ENCODE results near the gene VWA8.

DNA sequence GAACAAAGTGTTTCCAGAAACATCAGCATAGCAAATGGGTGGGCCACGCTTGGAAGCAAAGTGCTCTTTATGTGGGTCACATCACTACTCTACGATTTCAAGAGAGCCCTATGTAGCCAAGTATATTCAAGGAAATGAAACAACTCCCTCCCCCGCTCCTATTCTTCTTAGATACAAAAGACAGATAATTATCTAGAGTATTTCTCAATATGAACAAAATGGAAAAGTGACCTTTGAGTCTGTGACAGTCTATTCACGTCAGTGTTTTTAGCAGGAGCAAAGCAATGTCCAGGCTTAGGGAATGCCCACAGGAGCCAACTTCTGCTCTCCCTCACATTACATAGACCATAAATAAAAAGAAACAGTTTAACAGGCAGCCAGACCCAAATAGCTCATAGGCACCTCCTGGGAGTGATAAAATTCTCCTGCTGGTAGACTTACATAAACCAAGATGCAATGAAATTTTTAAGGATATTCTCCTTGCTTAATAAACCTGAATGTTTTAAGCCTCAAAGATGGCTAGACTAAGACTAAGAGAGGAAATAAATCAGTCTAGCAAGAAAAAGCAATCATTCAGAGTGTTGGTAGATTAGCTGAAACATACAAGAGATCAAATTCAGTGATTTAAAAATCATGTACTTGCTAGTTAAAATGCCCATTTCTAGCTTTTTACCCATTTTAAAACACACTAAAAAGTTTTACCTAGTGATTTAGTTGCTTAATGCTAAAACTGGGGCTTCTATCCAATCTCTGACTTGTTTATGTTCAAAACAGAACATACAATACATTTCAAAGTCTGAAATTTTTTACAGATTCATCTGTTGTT is 320.7 kb downstream of the VWA8 start:
- TF ChIP-seq, protein P1, sequence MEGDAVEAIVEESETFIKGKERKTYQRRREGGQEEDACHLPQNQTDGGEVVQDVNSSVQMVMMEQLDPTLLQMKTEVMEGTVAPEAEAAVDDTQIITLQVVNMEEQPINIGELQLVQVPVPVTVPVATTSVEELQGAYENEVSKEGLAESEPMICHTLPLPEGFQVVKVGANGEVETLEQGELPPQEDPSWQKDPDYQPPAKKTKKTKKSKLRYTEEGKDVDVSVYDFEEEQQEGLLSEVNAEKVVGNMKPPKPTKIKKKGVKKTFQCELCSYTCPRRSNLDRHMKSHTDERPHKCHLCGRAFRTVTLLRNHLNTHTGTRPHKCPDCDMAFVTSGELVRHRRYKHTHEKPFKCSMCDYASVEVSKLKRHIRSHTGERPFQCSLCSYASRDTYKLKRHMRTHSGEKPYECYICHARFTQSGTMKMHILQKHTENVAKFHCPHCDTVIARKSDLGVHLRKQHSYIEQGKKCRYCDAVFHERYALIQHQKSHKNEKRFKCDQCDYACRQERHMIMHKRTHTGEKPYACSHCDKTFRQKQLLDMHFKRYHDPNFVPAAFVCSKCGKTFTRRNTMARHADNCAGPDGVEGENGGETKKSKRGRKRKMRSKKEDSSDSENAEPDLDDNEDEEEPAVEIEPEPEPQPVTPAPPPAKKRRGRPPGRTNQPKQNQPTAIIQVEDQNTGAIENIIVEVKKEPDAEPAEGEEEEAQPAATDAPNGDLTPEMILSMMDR (IDR thresholded peaks at IDR 0.05) = no peak
- no peak for TF ChIP-seq POLR2A (IDR thresholded peaks at IDR 0.05)

All from thyroid gland (tissue), 4 donors.